Colonic mucosa (tissue), 4 donors: ENCODE measurements around the gene SETD3. TPM values are rescaled to one million over a fixed set of nuclear protein-coding genes. Genes with fewer than 3 reads are reported as not detected.

Experiments
- DNase-seq: peaks from one replicate; pipeline ENCODE4 v3.0.0-alpha.2; 2020
- H3K27ac ChIP-seq: fragments of 200-600 bp; one replicate; pipeline ENCODE4 v1.8.0; 2021
- H3K27me3 ChIP-seq: fragments of 200-600 bp; one replicate; pipeline ENCODE4 v1.8.0; 2021
- H3K36me3 ChIP-seq: fragments of 200-600 bp; one replicate; pipeline ENCODE4 v1.8.0; 2021
- H3K4me1 ChIP-seq: fragments of 200-600 bp; one replicate; pipeline ENCODE4 v1.8.0; 2021; ENCODE audit warnings: mild to moderate bottlenecking
- H3K4me3 ChIP-seq: fragments of 200-600 bp; one replicate; pipeline ENCODE4 v1.8.0; 2021
- H3K9ac ChIP-seq, 2 donors: one replicate each; pipeline ENCODE4 v1.7.0; 2013; ENCODE audit warnings: control low read depth in 2 of 2, low read depth in 2 of 2, low read length in 2 of 2
- H3K9me3 ChIP-seq: fragments of 200-600 bp; one replicate; pipeline ENCODE4 v1.8.0; 2021
- intact Hi-C: fragments of 100-400 bp; cut with DNase I; formaldehyde crosslinking; loops from one replicate; pipeline ENCODE4 v1.14.1; 2022
- total RNA-seq, 2 donors: library from RNA; stranded (reverse); fragmentation: NEBNext Ultra II Directional in 1 of 2; extraction: Animal tissue kit (Norgen Biotek cat#: 25700) in 1 of 2; gene quantifications; one replicate each; pipeline ENCODE4 v1.2.1, GENCODE V29; 2021
- TF ChIP-seq, protein P1 (sequence below): fragments of 200-600 bp; IDR thresholded peaks from one replicate; pipeline ENCODE4 v1.8.0; 2022; ENCODE audit warnings: antibody characterized with exemption, mild to moderate bottlenecking
- donor health status: healthy.
- donor health status: DM: no; HTN: no; CAD: no.
- donor health status: DM: no; HTN: no; CAD: no.

Gene SETD3
- total RNA-seq, 2 donors from 2014 or later: 60.0 to 69.4 TPM

- TF ChIP-seq, protein P1, sequence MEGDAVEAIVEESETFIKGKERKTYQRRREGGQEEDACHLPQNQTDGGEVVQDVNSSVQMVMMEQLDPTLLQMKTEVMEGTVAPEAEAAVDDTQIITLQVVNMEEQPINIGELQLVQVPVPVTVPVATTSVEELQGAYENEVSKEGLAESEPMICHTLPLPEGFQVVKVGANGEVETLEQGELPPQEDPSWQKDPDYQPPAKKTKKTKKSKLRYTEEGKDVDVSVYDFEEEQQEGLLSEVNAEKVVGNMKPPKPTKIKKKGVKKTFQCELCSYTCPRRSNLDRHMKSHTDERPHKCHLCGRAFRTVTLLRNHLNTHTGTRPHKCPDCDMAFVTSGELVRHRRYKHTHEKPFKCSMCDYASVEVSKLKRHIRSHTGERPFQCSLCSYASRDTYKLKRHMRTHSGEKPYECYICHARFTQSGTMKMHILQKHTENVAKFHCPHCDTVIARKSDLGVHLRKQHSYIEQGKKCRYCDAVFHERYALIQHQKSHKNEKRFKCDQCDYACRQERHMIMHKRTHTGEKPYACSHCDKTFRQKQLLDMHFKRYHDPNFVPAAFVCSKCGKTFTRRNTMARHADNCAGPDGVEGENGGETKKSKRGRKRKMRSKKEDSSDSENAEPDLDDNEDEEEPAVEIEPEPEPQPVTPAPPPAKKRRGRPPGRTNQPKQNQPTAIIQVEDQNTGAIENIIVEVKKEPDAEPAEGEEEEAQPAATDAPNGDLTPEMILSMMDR: no peak
- Histone ChIP-seq H3K27ac (no peak overlapping the region), H3K4me1 (no peaks in the 10 kb centered on the region), H3K9ac (no peak overlapping the region), H3K36me3 (no peaks in the 10 kb centered on the region), H3K9me3 (no peaks in the 10 kb centered on the region), H3K27me3 (no peaks in the 10 kb centered on the region), H3K4me3 (no peak overlapping the region)
- intact Hi-C loops: no loop called here
- no peak for DNase-seq
Observed at GRCh38 chr14:99441157-99441870, 39.3 kb downstream of the SETD3 start.

- Histone ChIP-seq H3K4me1 (no peaks in the 10 kb centered on the region), H3K36me3 (no peaks in the 10 kb centered on the region), H3K9ac (no peak overlapping the region), H3K4me3 (no peak overlapping the region), H3K27me3 (no peaks in the 10 kb centered on the region), H3K9me3 (no peaks in the 10 kb centered on the region), H3K27ac (no peak overlapping the region)
- intact Hi-C loops: no loop called here
- DNase-seq: no peak
- TF ChIP-seq, protein P1: no peak
Observed at GRCh38 chr14:99440278-99440677, 40.4 kb downstream of the SETD3 start.

DNA sequence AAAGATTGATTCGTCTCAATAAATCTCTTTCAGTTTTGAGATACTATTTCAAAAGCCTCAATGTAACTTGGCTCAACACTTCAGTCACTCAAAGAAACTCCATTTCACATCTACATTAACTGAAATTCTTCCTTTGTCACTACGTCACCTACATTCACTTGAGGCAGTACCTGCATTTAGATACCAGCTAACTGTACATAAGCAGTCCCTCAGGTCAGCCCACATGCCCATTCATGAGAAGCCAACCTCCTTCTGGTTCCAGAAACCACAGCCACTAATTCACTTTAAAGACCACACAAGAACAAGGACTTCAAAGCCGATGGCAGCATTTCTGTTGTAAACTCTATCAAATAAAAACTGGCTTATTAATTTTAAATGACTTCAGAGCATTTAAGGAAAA lies 43.0 kb downstream of the SETD3 start:
- no peak overlapping the region for H3K4me3 ChIP-seq
- no peaks in the 10 kb centered on the region for H3K9me3 ChIP-seq
- H3K36me3 ChIP-seq: no peaks in the 10 kb centered on the region
- H3K9ac ChIP-seq: no peak overlapping the region
- intact Hi-C loops: no loop called here
- DNase-seq: no peak
- TF ChIP-seq, protein P1: no peak
- no peak overlapping the region for H3K27ac ChIP-seq
- no peaks in the 10 kb centered on the region for H3K27me3 ChIP-seq
- no peaks in the 10 kb centered on the region for H3K4me1 ChIP-seq

GRCh38 chr14:99436247-99437180 lies 44.1 kb downstream of the SETD3 start:
- intact Hi-C loops: no loop called here
- H3K27ac ChIP-seq: no peak overlapping the region
- H3K4me1 ChIP-seq: no peaks in the 10 kb centered on the region
- no peak overlapping the region for H3K4me3 ChIP-seq
- H3K27me3 ChIP-seq: no peaks in the 10 kb centered on the region
- TF ChIP-seq, protein P1: no peak
- no peak for DNase-seq
- no peak overlapping the region for H3K9ac ChIP-seq
- H3K36me3 ChIP-seq: no peaks in the 10 kb centered on the region
- H3K9me3 ChIP-seq: no peaks in the 10 kb centered on the region

DNA sequence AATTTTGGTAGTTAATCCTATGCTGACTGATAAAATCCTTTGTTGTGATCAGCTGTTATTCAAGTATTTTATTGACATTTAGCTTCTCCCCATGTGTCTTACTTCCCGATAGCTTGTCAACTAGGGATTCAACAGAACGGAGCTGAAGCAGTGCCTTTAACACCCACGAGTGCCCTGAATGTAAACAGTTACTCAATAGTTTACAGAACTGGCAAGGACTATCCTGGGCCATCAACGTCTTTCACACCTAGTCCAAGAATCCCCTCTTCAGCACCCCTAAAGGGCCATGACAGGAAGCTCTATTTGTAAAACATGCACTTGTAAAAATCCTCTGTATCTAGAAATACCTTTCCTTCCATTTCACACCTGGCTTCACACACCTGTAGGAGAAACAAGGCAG lies 45.3 kb downstream of the SETD3 start:
- Histone ChIP-seq H3K4me1 (no peaks in the 10 kb centered on the region), H3K9me3 (no peaks in the 10 kb centered on the region), H3K27ac (no peak overlapping the region), H3K9ac (no peak overlapping the region), H3K27me3 (no peaks in the 10 kb centered on the region), H3K4me3 (no peak overlapping the region), H3K36me3 (no peaks in the 10 kb centered on the region)
- TF ChIP-seq, protein P1: no peak
- intact Hi-C loops: no loop called here
- DNase-seq: no peak
